GM21360 (cell line): Measurements from ENCODE around the gene HLTF.
"Not testable (repeated sequence)": the region's sequence is repeated elsewhere in the genome, so short reads cannot be mapped to it uniquely, and the experiment has no call there.

ENCODE experiments used
- ATAC-seq: cut with Tn5 transposase; IDR thresholded peaks from one replicate; pipeline ENCODE4 v1.9.1; 2021; ENCODE audit warnings: mild to moderate bottlenecking, moderate library complexity; ENCODE audit not compliant: unreplicated experiment

Gene HLTF

GRCh38 chr3:148992027-148992634, 94.2 kb downstream of the HLTF start:
- ATAC-seq, result peak; percentile 30

- peak; percentile 91 for ATAC-seq
These were observed 94.9 kb downstream of the HLTF start, which contains the start of gene GYG1 for GRCh38 chr3:148991219-148992026. Gene GYG1 (plus strand): TSS chr3:148991540. CDS start chr3:148991641, 101 bp downstream.

- ATAC-seq, result no peak
These were observed 96.1 kb downstream of the HLTF start for GRCh38 chr3:148990236-148990635.

- ATAC-seq, result not testable (repeated sequence)
These were observed 98.8 kb downstream of the HLTF start for GRCh38 chr3:148987551-148987950.

- no peak for ATAC-seq
These were observed 105.1 kb downstream of the HLTF start for GRCh38 chr3:148981273-148981672.
